GM23338 (cell line): ENCODE measurements around the gene TFF1. TPM values are rescaled to one million over a fixed set of nuclear protein-coding genes. Genes with fewer than 3 reads are reported as not detected.

Experiments used
- ATAC-seq: fragments of 200-7000 bp; cut with Tn5 transposase; 3 replicates; pipeline ENCODE4 v1.9.1; 2020
- DNase-seq: peaks from one replicate; pipeline ENCODE4 v3.0.0-alpha.2; 2015; ENCODE audit warnings: low spot score
- H2AFZ ChIP-seq: fragments of 200-600 bp; sonication (generic); 2 replicates; pipeline ENCODE4 v1.8.0; 2016; ENCODE audit warnings: antibody characterized with exemption, mild to moderate bottlenecking, moderate library complexity
- H3F3A ChIP-seq: fragments of 200-600 bp; sonication (generic); replicated peaks from 2 replicates; pipeline ENCODE4 v1.8.0; 2017; ENCODE audit warnings: antibody characterized with exemption, mixed run types, low read depth
- H3K27ac ChIP-seq: fragments of 200-600 bp; sonication (generic); 2 replicates; pipeline ENCODE4 v1.6.1; 2016; ENCODE audit warnings: low read depth
- H3K27me3 ChIP-seq: fragments of 200-600 bp; sonication (generic); 2 replicates; pipeline ENCODE4 v1.8.0; 2016; ENCODE audit warnings: mild to moderate bottlenecking, mixed run types, moderate library complexity; ENCODE audit not compliant: insufficient read depth
- H3K36me3 ChIP-seq: fragments of 200-600 bp; sonication (generic); 2 replicates; pipeline ENCODE4 v1.8.0; 2016; ENCODE audit warnings: mild to moderate bottlenecking; ENCODE audit not compliant: insufficient read depth
- H3K4me1 ChIP-seq: fragments of 200-600 bp; sonication (generic); 2 replicates; pipeline ENCODE4 v1.8.0; 2016; ENCODE audit warnings: mild to moderate bottlenecking, moderate library complexity; ENCODE audit not compliant: insufficient read depth
- H3K4me2 ChIP-seq: fragments of 200-600 bp; sonication (generic); 2 replicates; pipeline ENCODE4 v1.7.1; 2017; ENCODE audit warnings: mixed run types
- H3K4me3 ChIP-seq: fragments of 200-600 bp; sonication (generic); 2 replicates; pipeline ENCODE4 v1.6.1; 2016; ENCODE audit warnings: mixed run types
- H3K79me2 ChIP-seq: fragments of 200-600 bp; sonication (generic); replicated peaks from 2 replicates; pipeline ENCODE4 v1.8.0; 2017; ENCODE audit warnings: mild to moderate bottlenecking; ENCODE audit not compliant: insufficient read depth
- H3K9me2 ChIP-seq: fragments of 200-600 bp; sonication (generic); 2 replicates; pipeline ENCODE4 v1.8.0; 2017; ENCODE audit not compliant: insufficient read depth
- H4K20me1 ChIP-seq: fragments of 200-600 bp; sonication (generic); replicated peaks from 2 replicates; pipeline ENCODE4 v1.8.0; 2017; ENCODE audit warnings: mild to moderate bottlenecking; ENCODE audit not compliant: insufficient read depth
- H3K27ac Mint-ChIP-seq: 2 replicates; pipeline ENCODE4 v1.8.0; 2020; ENCODE audit warnings: inconsistent platforms, mild to moderate bottlenecking, moderate library complexity, mixed read lengths
- H3K27me3 Mint-ChIP-seq: 3 replicates; pipeline ENCODE4 v1.8.0; 2022; ENCODE audit warnings: low read depth, mild to moderate bottlenecking, moderate library complexity, mixed read lengths, inconsistent platforms; ENCODE audit not compliant: insufficient read depth, poor library complexity
- H3K36me3 Mint-ChIP-seq: 3 replicates; pipeline ENCODE4 v1.8.0; 2021; ENCODE audit warnings: low read depth, mild to moderate bottlenecking, inconsistent platforms, moderate library complexity, mixed read lengths
- H3K4me1 Mint-ChIP-seq: 3 replicates; pipeline ENCODE4 v1.8.0; 2020; ENCODE audit warnings: mild to moderate bottlenecking, inconsistent platforms, mixed read lengths
- H3K4me3 Mint-ChIP-seq: 3 replicates; pipeline ENCODE4 v1.8.0; 2021; ENCODE audit warnings: moderate library complexity, mild to moderate bottlenecking, inconsistent platforms, mixed read lengths
- H3K9me3 Mint-ChIP-seq: 3 replicates; pipeline ENCODE4 v1.8.0; 2020; ENCODE audit warnings: moderate library complexity, mild to moderate bottlenecking, inconsistent platforms, mixed read lengths
- CREB1 ChIP-seq: fragments of 250-450 bp; sonication (Bioruptor Pico); IDR thresholded peaks from 2 replicates; pipeline ENCODE4 v1.5.0; 2020; ENCODE audit warnings: low read depth, mild to moderate bottlenecking, moderate library complexity
- EZH2 ChIP-seq: fragments of 200-600 bp; sonication (generic); IDR thresholded peaks from one replicate; pipeline ENCODE4 v1.8.0; 2017; ENCODE audit warnings: antibody characterized with exemption, mild to moderate bottlenecking, low read depth; ENCODE audit not compliant: unreplicated experiment
- EZH2phosphoT487 ChIP-seq: fragments of 200-600 bp; sonication (generic); IDR thresholded peaks from one replicate; pipeline ENCODE4 v1.8.1; 2018; ENCODE audit warnings: antibody characterized with exemption; ENCODE audit not compliant: unreplicated experiment
- JUNB ChIP-seq: IDR thresholded peaks from one replicate; pipeline ENCODE4 v1.6.1; 2016; ENCODE audit warnings: antibody characterized with exemption; ENCODE audit not compliant: unreplicated experiment
- NANOG ChIP-seq: IDR thresholded peaks from 2 replicates; pipeline ENCODE4 v1.6.1; 2016; ENCODE audit warnings: antibody characterized with exemption, borderline replicate concordance
- POLR2AphosphoS5 ChIP-seq: IDR thresholded peaks from 2 replicates; pipeline ENCODE4 v1.6.1; 2016; ENCODE audit warnings: antibody characterized with exemption, low read depth
- STAT1 ChIP-seq: IDR thresholded peaks from one replicate; pipeline ENCODE4 v1.6.1; 2016; ENCODE audit warnings: antibody characterized with exemption; ENCODE audit not compliant: unreplicated experiment
- ZNF114 ChIP-seq: fragments of 250-450 bp; sonication (Bioruptor Pico); IDR thresholded peaks from 2 replicates; pipeline ENCODE4 v1.5.0; 2020; ENCODE audit warnings: mild to moderate bottlenecking, moderate library complexity
- ZNF331 ChIP-seq: fragments of 250-450 bp; sonication (Bioruptor Pico); IDR thresholded peaks from 2 replicates; pipeline ENCODE4 v1.5.0; 2020; ENCODE audit warnings: low read depth, mild to moderate bottlenecking, moderate library complexity
- polyA plus RNA-seq: library from polyadenylated mRNA; unstranded; fragments of >200 nt; fragmentation: Nextera tagmentation; extraction: Ambion mirVana; gene quantifications from 2 replicates; pipeline ENCODE4 v1.2.1, GENCODE V29; 2016
- total RNA-seq: library from RNA; depleted of rRNA; stranded (reverse); fragments of >200 nt; shearing (Covaris generic); gene quantifications from 2 replicates; pipeline ENCODE4 v1.2.3, GENCODE V29; 2014
- TF ChIP-seq, protein P1 (sequence below): IDR thresholded peaks from one replicate; pipeline ENCODE4 v1.6.1; 2018; ENCODE audit warnings: antibody characterized with exemption; ENCODE audit not compliant: unreplicated experiment
- TF ChIP-seq, protein P2 (sequence below): IDR thresholded peaks from 2 replicates; pipeline ENCODE4 v1.6.1; 2016; ENCODE audit warnings: antibody characterized with exemption
- TF ChIP-seq, protein P3 (sequence below), 2 experiments: fragments of 200-600 bp in 1 of 2; sonication (generic) in 1 of 2; conservative IDR thresholded peaks; 2 replicates each; pipeline versions ENCODE4 v1.5.1 to v1.6.1; 2016 to 2017; ENCODE audit warnings: antibody characterized with exemption in 2 of 2, low read depth in 2 of 2, mild to moderate bottlenecking in 2 of 2, moderate library complexity in 1 of 2
- TF ChIP-seq, protein P4 (sequence below): fragments of 250-450 bp; sonication (Bioruptor Pico); IDR thresholded peaks from 2 replicates; pipeline ENCODE4 v1.5.0; 2020; ENCODE audit warnings: mild to moderate bottlenecking, moderate library complexity

TFF1 gene
- total and polyA plus RNA-seq, 2 experiments from 2014 or later = not detected

DNA sequence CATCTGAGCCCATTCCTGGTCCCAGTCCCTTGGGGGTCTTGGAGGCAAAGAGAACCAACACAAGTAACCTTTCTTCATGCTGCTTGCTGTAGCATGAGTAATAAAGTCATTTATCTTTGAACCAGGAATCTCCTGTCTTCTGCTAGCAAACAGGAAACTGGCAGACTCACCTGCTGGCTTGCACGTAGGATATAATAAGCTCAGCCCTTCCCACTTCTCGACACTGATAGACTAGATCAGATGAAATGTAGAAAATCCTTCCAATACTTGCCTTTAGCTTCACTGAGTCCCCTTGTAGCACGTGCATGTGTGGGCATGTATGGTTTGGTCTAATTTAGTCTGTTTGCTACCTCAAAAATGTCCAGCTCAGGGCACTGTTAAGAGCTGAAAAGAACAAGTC lies 9.0 kb downstream of the TFF1 start:
- no peaks in the 10 kb centered on the region for H3K4me1 Mint-ChIP-seq
- no peak overlapping the region for H3K27ac Mint-ChIP-seq
- no peak for TF ChIP-seq EZH2
- TF ChIP-seq CREB1 (CRISPR knock-in tag) = no peak
- TF ChIP-seq, protein P1, sequence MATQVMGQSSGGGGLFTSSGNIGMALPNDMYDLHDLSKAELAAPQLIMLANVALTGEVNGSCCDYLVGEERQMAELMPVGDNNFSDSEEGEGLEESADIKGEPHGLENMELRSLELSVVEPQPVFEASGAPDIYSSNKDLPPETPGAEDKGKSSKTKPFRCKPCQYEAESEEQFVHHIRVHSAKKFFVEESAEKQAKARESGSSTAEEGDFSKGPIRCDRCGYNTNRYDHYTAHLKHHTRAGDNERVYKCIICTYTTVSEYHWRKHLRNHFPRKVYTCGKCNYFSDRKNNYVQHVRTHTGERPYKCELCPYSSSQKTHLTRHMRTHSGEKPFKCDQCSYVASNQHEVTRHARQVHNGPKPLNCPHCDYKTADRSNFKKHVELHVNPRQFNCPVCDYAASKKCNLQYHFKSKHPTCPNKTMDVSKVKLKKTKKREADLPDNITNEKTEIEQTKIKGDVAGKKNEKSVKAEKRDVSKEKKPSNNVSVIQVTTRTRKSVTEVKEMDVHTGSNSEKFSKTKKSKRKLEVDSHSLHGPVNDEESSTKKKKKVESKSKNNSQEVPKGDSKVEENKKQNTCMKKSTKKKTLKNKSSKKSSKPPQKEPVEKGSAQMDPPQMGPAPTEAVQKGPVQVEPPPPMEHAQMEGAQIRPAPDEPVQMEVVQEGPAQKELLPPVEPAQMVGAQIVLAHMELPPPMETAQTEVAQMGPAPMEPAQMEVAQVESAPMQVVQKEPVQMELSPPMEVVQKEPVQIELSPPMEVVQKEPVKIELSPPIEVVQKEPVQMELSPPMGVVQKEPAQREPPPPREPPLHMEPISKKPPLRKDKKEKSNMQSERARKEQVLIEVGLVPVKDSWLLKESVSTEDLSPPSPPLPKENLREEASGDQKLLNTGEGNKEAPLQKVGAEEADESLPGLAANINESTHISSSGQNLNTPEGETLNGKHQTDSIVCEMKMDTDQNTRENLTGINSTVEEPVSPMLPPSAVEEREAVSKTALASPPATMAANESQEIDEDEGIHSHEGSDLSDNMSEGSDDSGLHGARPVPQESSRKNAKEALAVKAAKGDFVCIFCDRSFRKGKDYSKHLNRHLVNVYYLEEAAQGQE = no peak
- TF ChIP-seq STAT1 = no peak
- TF ChIP-seq, protein P2, sequence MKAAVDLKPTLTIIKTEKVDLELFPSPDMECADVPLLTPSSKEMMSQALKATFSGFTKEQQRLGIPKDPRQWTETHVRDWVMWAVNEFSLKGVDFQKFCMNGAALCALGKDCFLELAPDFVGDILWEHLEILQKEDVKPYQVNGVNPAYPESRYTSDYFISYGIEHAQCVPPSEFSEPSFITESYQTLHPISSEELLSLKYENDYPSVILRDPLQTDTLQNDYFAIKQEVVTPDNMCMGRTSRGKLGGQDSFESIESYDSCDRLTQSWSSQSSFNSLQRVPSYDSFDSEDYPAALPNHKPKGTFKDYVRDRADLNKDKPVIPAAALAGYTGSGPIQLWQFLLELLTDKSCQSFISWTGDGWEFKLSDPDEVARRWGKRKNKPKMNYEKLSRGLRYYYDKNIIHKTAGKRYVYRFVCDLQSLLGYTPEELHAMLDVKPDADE = no peak
- TF ChIP-seq, protein P3, sequence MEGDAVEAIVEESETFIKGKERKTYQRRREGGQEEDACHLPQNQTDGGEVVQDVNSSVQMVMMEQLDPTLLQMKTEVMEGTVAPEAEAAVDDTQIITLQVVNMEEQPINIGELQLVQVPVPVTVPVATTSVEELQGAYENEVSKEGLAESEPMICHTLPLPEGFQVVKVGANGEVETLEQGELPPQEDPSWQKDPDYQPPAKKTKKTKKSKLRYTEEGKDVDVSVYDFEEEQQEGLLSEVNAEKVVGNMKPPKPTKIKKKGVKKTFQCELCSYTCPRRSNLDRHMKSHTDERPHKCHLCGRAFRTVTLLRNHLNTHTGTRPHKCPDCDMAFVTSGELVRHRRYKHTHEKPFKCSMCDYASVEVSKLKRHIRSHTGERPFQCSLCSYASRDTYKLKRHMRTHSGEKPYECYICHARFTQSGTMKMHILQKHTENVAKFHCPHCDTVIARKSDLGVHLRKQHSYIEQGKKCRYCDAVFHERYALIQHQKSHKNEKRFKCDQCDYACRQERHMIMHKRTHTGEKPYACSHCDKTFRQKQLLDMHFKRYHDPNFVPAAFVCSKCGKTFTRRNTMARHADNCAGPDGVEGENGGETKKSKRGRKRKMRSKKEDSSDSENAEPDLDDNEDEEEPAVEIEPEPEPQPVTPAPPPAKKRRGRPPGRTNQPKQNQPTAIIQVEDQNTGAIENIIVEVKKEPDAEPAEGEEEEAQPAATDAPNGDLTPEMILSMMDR (conservative IDR thresholded peaks at IDR 0.05; ENCODE audit: low read depth in 2 of 2) = no peak
- TF ChIP-seq NANOG = no peak
- TF ChIP-seq ZNF331 (CRISPR knock-in tag) = no peak
- no peak for TF ChIP-seq POLR2AphosphoS5
- no peak for TF ChIP-seq EZH2phosphoT487
- TF ChIP-seq, protein P4, sequence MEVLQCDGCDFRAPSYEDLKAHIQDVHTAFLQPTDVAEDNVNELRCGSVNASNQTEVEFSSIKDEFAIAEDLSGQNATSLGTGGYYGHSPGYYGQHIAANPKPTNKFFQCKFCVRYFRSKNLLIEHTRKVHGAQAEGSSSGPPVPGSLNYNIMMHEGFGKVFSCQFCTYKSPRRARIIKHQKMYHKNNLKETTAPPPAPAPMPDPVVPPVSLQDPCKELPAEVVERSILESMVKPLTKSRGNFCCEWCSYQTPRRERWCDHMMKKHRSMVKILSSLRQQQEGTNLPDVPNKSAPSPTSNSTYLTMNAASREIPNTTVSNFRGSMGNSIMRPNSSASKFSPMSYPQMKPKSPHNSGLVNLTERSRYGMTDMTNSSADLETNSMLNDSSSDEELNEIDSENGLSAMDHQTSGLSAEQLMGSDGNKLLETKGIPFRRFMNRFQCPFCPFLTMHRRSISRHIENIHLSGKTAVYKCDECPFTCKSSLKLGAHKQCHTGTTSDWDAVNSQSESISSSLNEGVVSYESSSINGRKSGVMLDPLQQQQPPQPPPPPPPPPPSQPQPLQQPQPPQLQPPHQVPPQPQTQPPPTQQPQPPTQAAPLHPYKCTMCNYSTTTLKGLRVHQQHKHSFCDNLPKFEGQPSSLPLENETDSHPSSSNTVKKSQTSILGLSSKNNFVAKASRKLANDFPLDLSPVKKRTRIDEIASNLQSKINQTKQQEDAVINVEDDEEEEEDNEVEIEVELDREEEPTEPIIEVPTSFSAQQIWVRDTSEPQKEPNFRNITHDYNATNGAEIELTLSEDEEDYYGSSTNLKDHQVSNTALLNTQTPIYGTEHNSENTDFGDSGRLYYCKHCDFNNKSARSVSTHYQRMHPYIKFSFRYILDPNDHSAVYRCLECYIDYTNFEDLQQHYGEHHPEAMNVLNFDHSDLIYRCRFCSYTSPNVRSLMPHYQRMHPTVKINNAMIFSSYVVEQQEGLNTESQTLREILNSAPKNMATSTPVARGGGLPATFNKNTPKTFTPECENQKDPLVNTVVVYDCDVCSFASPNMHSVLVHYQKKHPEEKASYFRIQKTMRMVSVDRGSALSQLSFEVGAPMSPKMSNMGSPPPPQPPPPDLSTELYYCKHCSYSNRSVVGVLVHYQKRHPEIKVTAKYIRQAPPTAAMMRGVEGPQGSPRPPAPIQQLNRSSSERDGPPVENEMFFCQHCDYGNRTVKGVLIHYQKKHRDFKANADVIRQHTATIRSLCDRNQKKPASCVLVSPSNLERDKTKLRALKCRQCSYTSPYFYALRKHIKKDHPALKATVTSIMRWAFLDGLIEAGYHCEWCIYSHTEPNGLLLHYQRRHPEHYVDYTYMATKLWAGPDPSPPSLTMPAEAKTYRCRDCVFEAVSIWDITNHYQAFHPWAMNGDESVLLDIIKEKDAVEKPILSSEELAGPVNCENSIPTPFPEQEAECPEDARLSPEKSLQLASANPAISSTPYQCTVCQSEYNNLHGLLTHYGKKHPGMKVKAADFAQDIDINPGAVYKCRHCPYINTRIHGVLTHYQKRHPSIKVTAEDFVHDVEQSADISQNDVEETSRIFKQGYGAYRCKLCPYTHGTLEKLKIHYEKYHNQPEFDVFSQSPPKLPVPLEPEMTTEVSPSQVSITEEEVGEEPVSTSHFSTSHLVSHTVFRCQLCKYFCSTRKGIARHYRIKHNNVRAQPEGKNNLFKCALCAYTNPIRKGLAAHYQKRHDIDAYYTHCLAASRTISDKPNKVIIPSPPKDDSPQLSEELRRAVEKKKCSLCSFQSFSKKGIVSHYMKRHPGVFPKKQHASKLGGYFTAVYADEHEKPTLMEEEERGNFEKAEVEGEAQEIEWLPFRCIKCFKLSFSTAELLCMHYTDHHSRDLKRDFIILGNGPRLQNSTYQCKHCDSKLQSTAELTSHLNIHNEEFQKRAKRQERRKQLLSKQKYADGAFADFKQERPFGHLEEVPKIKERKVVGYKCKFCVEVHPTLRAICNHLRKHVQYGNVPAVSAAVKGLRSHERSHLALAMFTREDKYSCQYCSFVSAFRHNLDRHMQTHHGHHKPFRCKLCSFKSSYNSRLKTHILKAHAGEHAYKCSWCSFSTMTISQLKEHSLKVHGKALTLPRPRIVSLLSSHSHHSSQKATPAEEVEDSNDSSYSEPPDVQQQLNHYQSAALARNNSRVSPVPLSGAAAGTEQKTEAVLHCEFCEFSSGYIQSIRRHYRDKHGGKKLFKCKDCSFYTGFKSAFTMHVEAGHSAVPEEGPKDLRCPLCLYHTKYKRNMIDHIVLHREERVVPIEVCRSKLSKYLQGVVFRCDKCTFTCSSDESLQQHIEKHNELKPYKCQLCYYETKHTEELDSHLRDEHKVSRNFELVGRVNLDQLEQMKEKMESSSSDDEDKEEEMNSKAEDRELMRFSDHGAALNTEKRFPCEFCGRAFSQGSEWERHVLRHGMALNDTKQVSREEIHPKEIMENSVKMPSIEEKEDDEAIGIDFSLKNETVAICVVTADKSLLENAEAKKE = no peak
- TF ChIP-seq JUNB = no peak
- TF ChIP-seq ZNF114 (CRISPR knock-in tag) = no peak

More for the DNA sequence above, 9.0 kb downstream of the TFF1 start:
- ATAC-seq = no peak
- Mint-ChIP-seq H3K36me3 (peaks cover 6% of the 10 kb centered on the region), H3K27me3 (peaks cover 6% of the 10 kb centered on the region), H3K4me3 (no peak overlapping the region), H3K9me3 (peaks cover 23% of the 10 kb centered on the region)
- Histone ChIP-seq H3K4me2 (no peak overlapping the region), H3K4me1 (no peaks in the 10 kb centered on the region), H4K20me1 (no peaks in the 10 kb centered on the region), H3K4me3 (no peak overlapping the region), H3K27me3 (no peaks in the 10 kb centered on the region), H2AFZ (no peak overlapping the region), H3K9me2 (0 out of 2 replicates have a peak, but pooled peaks cover 9% of the 10 kb centered on the region), H3K79me2 (no peaks in the 10 kb centered on the region), H3K27ac (no peak overlapping the region), H3K36me3 (no peaks in the 10 kb centered on the region), H3F3A (no peaks in the 10 kb centered on the region)
- no peak for DNase-seq
